Caki2 (cell line): ENCODE results near the gene ISM2. TPM values are rescaled to one million over a fixed set of nuclear protein-coding genes. Genes with fewer than 3 reads are reported as not detected.

Experiments used
- DNase-seq: peaks from one replicate; pipeline ENCODE4 v3.0.0-alpha.2; 2015; ENCODE audit warnings: low read depth
- in situ Hi-C: cut with HindIII; loops from 2 replicates; pipeline ENCODE4 v1.10.0; 2016; ENCODE audit warnings: low sequenced_read_pairs, low pct_unique_long_range_greater_than_20kb, mixed read lengths
- total RNA-seq: library from RNA; depleted of rRNA; stranded (reverse); fragments of >200 nt; shearing (Covaris generic); gene quantifications from 2 replicates; pipeline ENCODE4 v1.2.3, GENCODE V29; 2014; ENCODE audit warnings: low replicate concordance

ISM2 gene
- total RNA-seq, 1 experiment from 2014 or later: 0.14 TPM

GRCh38 chr14:77511486-77512162 lies 13.0 kb upstream of the ISM2 start:
- in situ Hi-C loops: no loop called here
- DNase-seq: no peak

GRCh38 chr14:77509366-77509765 lies 10.8 kb upstream of the ISM2 start:
- in situ Hi-C loops: no loop called here

GRCh38 chr14:77508876-77509275 lies 10.3 kb upstream of the ISM2 start:
- in situ Hi-C loops: no loop called here
- no peak for DNase-seq

More at GRCh38 chr14:77509366-77509765, 10.8 kb upstream of the ISM2 start:
- no peak for DNase-seq

- DNase-seq: no peak
- in situ Hi-C loops: no loop called here
These were observed 9.6 kb upstream of the ISM2 start for GRCh38 chr14:77508249-77508648.

- no peak for DNase-seq
- in situ Hi-C loops: no loop called here
These were observed 9.1 kb upstream of the ISM2 start for GRCh38 chr14:77507762-77508161.

GRCh38 chr14:77505031-77505430 lies 6.4 kb upstream of the ISM2 start:
- in situ Hi-C loops: no loop called here
- no peak for DNase-seq

- in situ Hi-C loops: no loop called here
- DNase-seq: no peak
These were observed 4.5 kb upstream of the ISM2 start for GRCh38 chr14:77503138-77503537.

- DNase-seq: no peak
- in situ Hi-C loops: no loop called here
These were observed 3.6 kb upstream of the ISM2 start for GRCh38 chr14:77502109-77502782.

GRCh38 chr14:77498984-77499527 lies 440 bp upstream of the ISM2 start:
- in situ Hi-C loops: no loop called here
- DNase-seq: no peak

- in situ Hi-C loops: no loop called here
- DNase-seq: no peak
These were observed 3.3 kb downstream of the ISM2 start for GRCh38 chr14:77495334-77495733.

GRCh38 chr14:77491056-77491455 lies 7.6 kb downstream of the ISM2 start:
- in situ Hi-C loops: no loop called here

GRCh38 chr14:77490347-77490986 lies 8.1 kb downstream of the ISM2 start:
- no peak for DNase-seq
- in situ Hi-C loops: no loop called here

More at GRCh38 chr14:77491056-77491455, 7.6 kb downstream of the ISM2 start:
- no peak for DNase-seq

GRCh38 chr14:77489041-77489440 lies 9.6 kb downstream of the ISM2 start:
- in situ Hi-C loops: no loop called here
- no peak for DNase-seq

- DNase-seq: no peak
- in situ Hi-C loops: no loop called here
These were observed 10.1 kb downstream of the ISM2 start for GRCh38 chr14:77488558-77488957.

- DNase-seq: peak; percentile 24
- in situ Hi-C loops: no loop called here
These were observed 12.5 kb downstream of the ISM2 start for GRCh38 chr14:77485901-77486678.

- no peak for DNase-seq
- in situ Hi-C loops: no loop called here
These were observed 13.4 kb downstream of the ISM2 start for GRCh38 chr14:77485256-77485655.

- DNase-seq: no peak
- in situ Hi-C loops: no loop called here
These were observed 16.2 kb downstream of the ISM2 start for GRCh38 chr14:77482422-77482821.

GRCh38 chr14:77478796-77479195 lies 19.8 kb downstream of the ISM2 start:
- no peak for DNase-seq
- in situ Hi-C loops: no loop called here
